Measurements from ENCODE around the gene GRM8.
A peak's percentile ranks its signal among the peaks of the same experiment; 100 is the strongest.

Gene GRM8

DNA sequence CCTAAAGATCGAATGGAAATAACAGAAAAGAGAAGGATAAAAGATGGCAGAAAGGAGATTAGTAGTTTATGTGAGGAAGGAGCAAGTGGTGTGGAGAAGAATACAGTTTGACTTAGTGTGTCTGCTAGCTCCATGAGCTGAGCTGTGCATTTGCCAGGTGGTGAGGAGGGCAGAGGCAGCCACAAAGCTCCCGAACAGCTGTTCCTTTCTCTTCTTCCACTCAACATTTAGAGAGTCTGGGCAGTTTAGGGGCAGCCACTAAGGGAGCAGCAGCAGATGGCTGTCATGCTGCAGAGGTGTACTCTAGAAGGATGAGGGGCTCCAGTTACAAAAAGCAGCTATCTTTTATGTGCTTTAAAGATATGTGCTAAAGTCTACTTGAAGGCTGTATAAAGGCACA is 674.4 kb downstream of the GRM8 start:
- no peak overlapping the region for H3K27ac ChIP-seq (ENCODE audit: low read length, poor library complexity, severe bottlenecking)
- H3K36me3 ChIP-seq (ENCODE audit: control insufficient read depth in 1 of 2, insufficient read depth in 2 of 2, low read depth in 1 of 2, low read length in 2 of 2), result no peaks in the 10 kb centered on the region
- peaks cover 7% of the 10 kb centered on the region for H3K9me3 ChIP-seq (ENCODE audit: control insufficient read depth, low read length)
- no peak overlapping the region for H2AK5ac ChIP-seq (ENCODE audit: low read length, severe bottlenecking)
- H3K23ac ChIP-seq (ENCODE audit: low read length in 2 of 2), result no peak overlapping the region
- no peaks in the 10 kb centered on the region for H3K27me3 ChIP-seq (ENCODE audit: control insufficient read depth in 1 of 2, insufficient read depth in 1 of 2, low read length in 2 of 2)
- H3K18ac ChIP-seq (ENCODE audit: low read depth in 1 of 2, low read length in 2 of 2), result no peak overlapping the region
- H2BK5ac ChIP-seq (ENCODE audit: low read depth, low read length, poor library complexity, severe bottlenecking), result no peak overlapping the region
- no peak overlapping the region for H4K91ac ChIP-seq (ENCODE audit: low read length)
- no peak overlapping the region for H3K9ac ChIP-seq (ENCODE audit: low read length)
- DNase-seq, result no peak
- H3K4ac ChIP-seq (ENCODE audit: low read depth in 1 of 2, low read length in 2 of 2), result no peak overlapping the region
- no peak overlapping the region for H3K4me2 ChIP-seq (ENCODE audit: low read length, poor library complexity, severe bottlenecking)
- H2BK12ac ChIP-seq (ENCODE audit: low read length in 2 of 2), result no peak overlapping the region
- no peak overlapping the region for H3K14ac ChIP-seq (ENCODE audit: low read length in 2 of 2)
- H3K79me1 ChIP-seq (replicated peaks; ENCODE audit: low read length, poor library complexity, severe bottlenecking), result no peaks in the 10 kb centered on the region
- H3K4me1 ChIP-seq (ENCODE audit: control insufficient read depth, insufficient read depth, low read depth, low read length), result peaks cover 2% of the 10 kb centered on the region
- no peak overlapping the region for H3K4me3 ChIP-seq (ENCODE audit: insufficient read depth in 1 of 2, low read depth in 1 of 2, low read length in 2 of 2)
- H2BK120ac ChIP-seq (ENCODE audit: low read depth, low read length), result no peak overlapping the region
- no peak overlapping the region for H2BK15ac ChIP-seq (ENCODE audit: low read depth, poor library complexity, severe bottlenecking)
- H4K8ac ChIP-seq (ENCODE audit: low read length), result no peak overlapping the region
- WGBS, result 82% methylated on average over 1 of the region's 2 CpGs
- no peak overlapping the region for H2AFZ ChIP-seq (ENCODE audit: low read depth, low read length)

GRCh38 chr7:126574276-126575250 is 678.2 kb downstream of the GRM8 start:
- no peak overlapping the region for H3K4ac ChIP-seq (ENCODE audit: low read depth in 1 of 2, low read length in 2 of 2)
- H2AK5ac ChIP-seq (ENCODE audit: low read length, severe bottlenecking), result peak overlapping the region; percentile 15
- peak overlapping the region in 1 of 2 experiments; percentile 11 for H3K4me3 ChIP-seq (ENCODE audit: insufficient read depth in 1 of 2, low read depth in 1 of 2, low read length in 2 of 2)
- no peak overlapping the region for H2BK5ac ChIP-seq (ENCODE audit: low read depth, low read length, poor library complexity, severe bottlenecking)
- H3K27ac ChIP-seq (ENCODE audit: low read length, poor library complexity, severe bottlenecking), result peak overlapping the region; percentile 87
- no peak overlapping the region for H2BK12ac ChIP-seq (ENCODE audit: low read length in 2 of 2)
- H3K23ac ChIP-seq (ENCODE audit: low read length in 2 of 2), result no peak overlapping the region
- H3K18ac ChIP-seq (ENCODE audit: low read depth in 1 of 2, low read length in 2 of 2), result no peak overlapping the region
- no peaks in the 10 kb centered on the region for H3K36me3 ChIP-seq (ENCODE audit: control insufficient read depth in 1 of 2, insufficient read depth in 2 of 2, low read depth in 1 of 2, low read length in 2 of 2)
- no peaks in the 10 kb centered on the region for H3K27me3 ChIP-seq (ENCODE audit: control insufficient read depth in 1 of 2, insufficient read depth in 1 of 2, low read length in 2 of 2)
- H3K9me3 ChIP-seq (ENCODE audit: control insufficient read depth, low read length), result no peaks in the 10 kb centered on the region
- H3K79me1 ChIP-seq (replicated peaks; ENCODE audit: low read length, poor library complexity, severe bottlenecking), result no peaks in the 10 kb centered on the region
- H3K14ac ChIP-seq (ENCODE audit: low read length in 2 of 2), result no peak overlapping the region
- H4K91ac ChIP-seq (ENCODE audit: low read length), result no peak overlapping the region
- WGBS, result 59% methylated on average over 5 of the region's 6 CpGs
- peaks cover 2% of the 10 kb centered on the region for H3K4me1 ChIP-seq (ENCODE audit: control insufficient read depth, insufficient read depth, low read depth, low read length)
- no peak overlapping the region for H2BK15ac ChIP-seq (ENCODE audit: low read depth, poor library complexity, severe bottlenecking)
- H3K9ac ChIP-seq (ENCODE audit: low read length), result peak overlapping the region; percentile 17
- H2AFZ ChIP-seq (ENCODE audit: low read depth, low read length), result no peak overlapping the region
- H2BK120ac ChIP-seq (ENCODE audit: low read depth, low read length), result no peak overlapping the region
- H4K8ac ChIP-seq (ENCODE audit: low read length), result no peak overlapping the region
- no peak overlapping the region for H3K4me2 ChIP-seq (ENCODE audit: low read length, poor library complexity, severe bottlenecking)
- no peak for DNase-seq

- no peak overlapping the region for H3K4me3 ChIP-seq (ENCODE audit: insufficient read depth in 1 of 2, low read depth in 1 of 2, low read length in 2 of 2)
- H2BK12ac ChIP-seq (ENCODE audit: low read length in 2 of 2), result no peak overlapping the region
- H3K27ac ChIP-seq (ENCODE audit: low read length, poor library complexity, severe bottlenecking), result no peak overlapping the region
- no peak overlapping the region for H2BK15ac ChIP-seq (ENCODE audit: low read depth, poor library complexity, severe bottlenecking)
- H3K23ac ChIP-seq (ENCODE audit: low read length in 2 of 2), result no peak overlapping the region
- H3K14ac ChIP-seq (ENCODE audit: low read length in 2 of 2), result no peak overlapping the region
- no peak overlapping the region for H2AK5ac ChIP-seq (ENCODE audit: low read length, severe bottlenecking)
- H3K36me3 ChIP-seq (ENCODE audit: control insufficient read depth in 1 of 2, insufficient read depth in 2 of 2, low read depth in 1 of 2, low read length in 2 of 2), result no peaks in the 10 kb centered on the region
- no peak overlapping the region for H3K4me2 ChIP-seq (ENCODE audit: low read length, poor library complexity, severe bottlenecking)
- no peaks in the 10 kb centered on the region for H3K27me3 ChIP-seq (ENCODE audit: control insufficient read depth in 1 of 2, insufficient read depth in 1 of 2, low read length in 2 of 2)
- no peaks in the 10 kb centered on the region for H3K9me3 ChIP-seq (ENCODE audit: control insufficient read depth, low read length)
- H3K4me1 ChIP-seq (ENCODE audit: control insufficient read depth, insufficient read depth, low read depth, low read length), result peaks cover 2% of the 10 kb centered on the region
- H3K79me1 ChIP-seq (replicated peaks; ENCODE audit: low read length, poor library complexity, severe bottlenecking), result no peaks in the 10 kb centered on the region
- no peak overlapping the region for H2BK120ac ChIP-seq (ENCODE audit: low read depth, low read length)
- DNase-seq, result no peak
- no peak overlapping the region for H3K9ac ChIP-seq (ENCODE audit: low read length)
- no peak overlapping the region for H2AFZ ChIP-seq (ENCODE audit: low read depth, low read length)
- no peak overlapping the region for H4K8ac ChIP-seq (ENCODE audit: low read length)
- WGBS, result no CpG with 5 or more reads among the region's 1 CpG
- no peak overlapping the region for H3K18ac ChIP-seq (ENCODE audit: low read depth in 1 of 2, low read length in 2 of 2)
- H3K4ac ChIP-seq (ENCODE audit: low read depth in 1 of 2, low read length in 2 of 2), result no peak overlapping the region
- H2BK5ac ChIP-seq (ENCODE audit: low read depth, low read length, poor library complexity, severe bottlenecking), result no peak overlapping the region
- H4K91ac ChIP-seq (ENCODE audit: low read length), result no peak overlapping the region
Measured at GRCh38 chr7:126570845-126571244, 681.9 kb downstream of the GRM8 start.

- Histone ChIP-seq H3K36me3 (ENCODE audit: control insufficient read depth in 1 of 2, insufficient read depth in 2 of 2, low read depth in 1 of 2, low read length in 2 of 2) (no peaks in the 10 kb centered on the region), H3K9me3 (ENCODE audit: control insufficient read depth, low read length) (no peaks in the 10 kb centered on the region), H3K4me1 (ENCODE audit: control insufficient read depth, insufficient read depth, low read depth, low read length) (no peaks in the 10 kb centered on the region), H3K27me3 (ENCODE audit: control insufficient read depth in 1 of 2, insufficient read depth in 1 of 2, low read length in 2 of 2) (no peaks in the 10 kb centered on the region), H3K79me1 (replicated peaks; ENCODE audit: low read length, poor library complexity, severe bottlenecking) (no peaks in the 10 kb centered on the region), H3K9ac (ENCODE audit: low read length) (no peak overlapping the region), H2BK5ac (ENCODE audit: low read depth, low read length, poor library complexity, severe bottlenecking) (no peak overlapping the region), H3K18ac (ENCODE audit: low read depth in 1 of 2, low read length in 2 of 2) (no peak overlapping the region), H3K4me2 (ENCODE audit: low read length, poor library complexity, severe bottlenecking) (no peak overlapping the region), H2AFZ (ENCODE audit: low read depth, low read length) (no peak overlapping the region), H2BK15ac (ENCODE audit: low read depth, poor library complexity, severe bottlenecking) (no peak overlapping the region), H3K4me3 (ENCODE audit: insufficient read depth in 1 of 2, low read depth in 1 of 2, low read length in 2 of 2) (no peak overlapping the region), H2AK5ac (ENCODE audit: low read length, severe bottlenecking) (no peak overlapping the region), H2BK120ac (ENCODE audit: low read depth, low read length) (no peak overlapping the region), H3K4ac (ENCODE audit: low read depth in 1 of 2, low read length in 2 of 2) (no peak overlapping the region), H2BK12ac (ENCODE audit: low read length in 2 of 2) (no peak overlapping the region), H4K8ac (ENCODE audit: low read length) (no peak overlapping the region), H4K91ac (ENCODE audit: low read length) (no peak overlapping the region), H3K23ac (ENCODE audit: low read length in 2 of 2) (no peak overlapping the region), H3K14ac (ENCODE audit: low read length in 2 of 2) (no peak overlapping the region), H3K27ac (ENCODE audit: low read length, poor library complexity, severe bottlenecking) (no peak overlapping the region)
- 47% methylated on average over 1 of the region's 3 CpGs for WGBS
- no peak for DNase-seq
Measured at GRCh38 chr7:126569402-126569801, 683.3 kb downstream of the GRM8 start.

All from mesenchymal stem cell (in vitro differentiated cells and primary cell).